A549 (cell line): ENCODE data around the gene ZMAT3. TPM values are rescaled to one million over a fixed set of nuclear protein-coding genes. Genes with fewer than 3 reads are reported as not detected.
A peak's percentile ranks its signal among the peaks of the same experiment; 100 is the strongest.
"Not testable (repeated sequence)": the region's sequence is repeated elsewhere in the genome, so short reads cannot be mapped to it uniquely, and the experiment has no call there.

Experiments used
- ATAC-seq, 2 experiments: fragments of 200-7000 bp in 1 of 2; fragments of >200 bp in 1 of 2; cut with Nextera tagmentation in 1 of 2; cut with Tn5 transposase in 1 of 2; 3 replicates each; pipeline versions ENCODE4 v1.8.0 to v1.9.1; 2018 to 2020; ENCODE audit warnings: mild to moderate bottlenecking in 1 of 2, moderate library complexity in 1 of 2
- CTCF ChIA-PET: fragments of 300-600 bp; sonication (Branson Sonifier 250); formaldehyde crosslinking; extraction: SDS; loops from one replicate; lab custom pipeline; 2021; ENCODE audit warnings: antibody characterized with exemption, inconsistent platforms; lab: Yijun Ruan, JAX
- POLR2A ChIA-PET: fragments of 350-600 bp; formaldehyde crosslinking; extraction: SDS; loops from one replicate; lab custom pipeline; 2021; ENCODE audit warnings: antibody characterized with exemption, inconsistent platforms; lab: Yijun Ruan, JAX
- DNase-seq, 2 experiments: peaks; one replicate each; pipeline versions ENCODE4 v3.0.0 to v3.0.0-alpha.2; 2011 to 2016; ENCODE audit warnings: low read depth in 1 of 2, low spot score in 1 of 2
- FAIRE-seq: peaks from 2 replicates; lab custom pipeline; 2011; peaks lifted over from hg19 to GRCh38; lab: Jason Lieb, UNC
- H3K27ac ChIP-seq, 2 experiments: fragments of >200 bp; sonication (Bioruptor Twin); formaldehyde crosslinking; 3 replicates each; pipeline ENCODE4 v1.5.1; 2016 to 2017
- H3K4me1 ChIP-seq: fragments of >200 bp; sonication (Bioruptor Twin); formaldehyde crosslinking; 3 replicates; pipeline ENCODE4 v1.6.1; 2016
- H3K4me2 ChIP-seq: fragments of >200 bp; sonication (Bioruptor Twin); formaldehyde crosslinking; 3 replicates; pipeline ENCODE4 v1.6.1; 2016
- H3K4me3 ChIP-seq: fragments of >200 bp; sonication (Bioruptor Twin); formaldehyde crosslinking; 3 replicates; pipeline ENCODE4 v1.5.1; 2016
- H3K9me3 ChIP-seq: fragments of >200 bp; sonication (Bioruptor Twin); formaldehyde crosslinking; 3 replicates; pipeline ENCODE4 v1.6.1; 2016
- BCL3 ChIP-seq: fragments of >200 bp; sonication (Bioruptor Twin); formaldehyde crosslinking; IDR thresholded peaks from 3 replicates; pipeline ENCODE4 v1.6.1; 2016
- CEBPB ChIP-seq, 2 experiments: fragments of >200 bp in 1 of 2; sonication (Bioruptor Twin) in 1 of 2; formaldehyde crosslinking in 1 of 2; IDR thresholded peaks; 2 replicates each; pipeline ENCODE4 v1.6.1; 2012 to 2016
- CTCF ChIP-seq: fragments of >200 bp; sonication (Bioruptor Twin); formaldehyde crosslinking; IDR thresholded peaks from 3 replicates; pipeline ENCODE4 v1.5.1; 2016
- FOXS1 ChIP-seq: fragments of 250-450 bp; sonication (Bioruptor Pico); IDR thresholded peaks from 2 replicates; pipeline ENCODE4 v1.5.0; 2020; ENCODE audit warnings: mild to moderate bottlenecking, moderate library complexity
- HMGXB4 ChIP-seq: fragments of 250-450 bp; sonication (Bioruptor Pico); IDR thresholded peaks from 2 replicates; pipeline ENCODE4 v1.5.0; 2021; ENCODE audit warnings: mild to moderate bottlenecking, moderate library complexity, borderline replicate concordance
- HOXA7 ChIP-seq: fragments of 250-450 bp; sonication (Bioruptor Pico); IDR thresholded peaks from 2 replicates; pipeline ENCODE4 v1.5.0; 2020; ENCODE audit warnings: mild to moderate bottlenecking, moderate library complexity
- JUN ChIP-seq, 2 experiments: fragments of >200 bp; sonication (Bioruptor Twin); formaldehyde crosslinking; IDR thresholded peaks; 2 replicates in 1 of 2; 3 replicates in 1 of 2; pipeline ENCODE4 v1.6.1; 2016 to 2017
- JUNB ChIP-seq: fragments of >200 bp; sonication (Bioruptor Twin); formaldehyde crosslinking; IDR thresholded peaks from 2 replicates; pipeline ENCODE4 v1.6.1; 2016
- KDM1A ChIP-seq: fragments of 200-600 bp; sonication (generic); IDR thresholded peaks from 2 replicates; pipeline ENCODE4 v1.6.1; 2016; ENCODE audit warnings: low read depth, mild to moderate bottlenecking
- KDM5A ChIP-seq: fragments of 200-600 bp; sonication (generic); IDR thresholded peaks from 2 replicates; pipeline ENCODE4 v1.6.1; 2016; ENCODE audit warnings: antibody characterized with exemption, mild to moderate bottlenecking
- MAFK ChIP-seq: fragments of 450-650 bp; IDR thresholded peaks from 2 replicates; pipeline ENCODE4 v1.6.1; 2014; ENCODE audit not compliant: partially characterized antibody
- NPAS2 ChIP-seq: fragments of 250-450 bp; sonication (Bioruptor Pico); IDR thresholded peaks from 2 replicates; pipeline ENCODE4 v1.8.0; 2022; ENCODE audit warnings: mild to moderate bottlenecking, moderate library complexity, borderline replicate concordance
- NR3C1 ChIP-seq: fragments of >200 bp; sonication (Bioruptor Twin); formaldehyde crosslinking; IDR thresholded peaks from 3 replicates; pipeline ENCODE4 v1.6.1; 2017
- RAD21 ChIP-seq, 2 experiments: fragments of >200 bp in 1 of 2; sonication (Bioruptor Twin) in 1 of 2; formaldehyde crosslinking in 1 of 2; IDR thresholded peaks in 1 of 2; conservative IDR thresholded peaks in 1 of 2; 2 replicates in 1 of 2; 3 replicates in 1 of 2; pipeline ENCODE4 v1.6.1; 2012 to 2018; ENCODE audit warnings: inconsistent platforms in 1 of 2
- ZFP36 ChIP-seq: fragments of 450-650 bp; IDR thresholded peaks from 2 replicates; pipeline ENCODE4 v1.6.1; 2014; ENCODE audit warnings: borderline replicate concordance; ENCODE audit not compliant: partially characterized antibody
- WGBS: methylation state at CpG from one replicate; pipeline ENCODE4 v1.1.6; 2017; ENCODE audit errors: missing lambda C conversion rate; 5-methylcytosine and 5-hydroxymethylcytosine counted together
- polyA plus RNA-seq, 4 experiments: library from polyadenylated mRNA; depleted of rRNA in 3 of 4; stranded (reverse); fragments of >200 nt; fragmentation: RNase III in 1 of 4; extraction: RNeasy Plus Mini Kit Qiagen cat#74134 plus additional on column Dnase treatment in 1 of 4; gene quantifications; 2 replicates in 3 of 4; 3 replicates in 1 of 4; pipeline ENCODE4 v1.2.3, GENCODE V29; 2011 to 2017
- TF ChIP-seq, protein P1 (sequence below): fragments of >200 bp; sonication (Bioruptor Twin); formaldehyde crosslinking; IDR thresholded peaks from 2 replicates; pipeline ENCODE4 v1.6.1; 2016
- TF ChIP-seq, protein P2 (sequence below): fragments of 450-650 bp; IDR thresholded peaks from 2 replicates; pipeline ENCODE4 v1.6.1; 2014; ENCODE audit warnings: antibody characterized with exemption

The ZMAT3 gene
- polyA plus RNA-seq, 2 of the 4 experiments (the other 2 are of a cell fraction) = 5.7 to 12.2 TPM

- H3K4me3 ChIP-seq = no peak overlapping the region
- no peak for ATAC-seq
- H3K4me2 ChIP-seq = no peak overlapping the region
- FAIRE-seq = no peak
- TF ChIP-seq JUN (IDR thresholded peaks at IDR 0.05) (no peak), JUNB (no peak), ZFP36 (no peak), HMGXB4 (no peak), CTCF (no peak), RAD21 (conservative IDR thresholded peaks at IDR 0.05 in 1 of 2, IDR thresholded peaks at IDR 0.05 in 1 of 2) (no peak), KDM1A (no peak), NPAS2 (CRISPR knock-in tag) (no peak), CEBPB (IDR thresholded peaks at IDR 0.05) (no peak), FOXS1 (CRISPR knock-in tag) (no peak), KDM5A (no peak), NR3C1 (no peak), MAFK (no peak), BCL3 (no peak), HOXA7 (no peak)
- TF ChIP-seq, protein P1, sequence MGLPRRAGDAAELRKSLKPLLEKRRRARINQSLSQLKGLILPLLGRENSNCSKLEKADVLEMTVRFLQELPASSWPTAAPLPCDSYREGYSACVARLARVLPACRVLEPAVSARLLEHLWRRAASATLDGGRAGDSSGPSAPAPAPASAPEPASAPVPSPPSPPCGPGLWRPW = no peak
- H3K9me3 ChIP-seq = no peaks in the 10 kb centered on the region
- ChIA-PET CTCF (interaction anchor here (0.6 to 1.5 kb wide), 2 partner anchors 252 to 257 kb away, joined by 3 read pairs; no protein-coding TSS in a partner anchor), POLR2A (interaction anchor here (0.6 kb wide), 1 partner anchor 13 kb away, joined by 3 read pairs; no protein-coding TSS in a partner anchor)
- H3K4me1 ChIP-seq = no peaks in the 10 kb centered on the region
- DNase-seq = peak in 1 of 2 experiments; percentile 10
- WGBS = 80% methylated on average over 6 of the region's 6 CpGs
- no peak overlapping the region for H3K27ac ChIP-seq
Observed at GRCh38 chr3:179063945-179064560, 7.6 kb downstream of the ZMAT3 start.

- FAIRE-seq = no peak
- H3K4me2 ChIP-seq = no peak overlapping the region
Observed at GRCh38 chr3:179056326-179056725, 15.3 kb downstream of the ZMAT3 start.

GRCh38 chr3:179054565-179054964, 17.0 kb downstream of the ZMAT3 start:
- POLR2A ChIA-PET, FAIRE-seq, H3K27ac ChIP-seq, H3K4me3 ChIP-seq, H3K4me1 ChIP-seq, DNase-seq, ATAC-seq, H3K9me3 ChIP-seq, H3K4me2 ChIP-seq: not testable (repeated sequence)
- CTCF ChIA-PET = interaction anchor here (1.7 kb wide), 1 partner anchor 15 kb away, joined by 5 read pairs; no protein-coding TSS in a partner anchor
- WGBS = 97% methylated on average over 10 of the region's 13 CpGs

More at GRCh38 chr3:179056326-179056725, 15.3 kb downstream of the ZMAT3 start:
- ChIA-PET POLR2A (no interaction called here), CTCF (no interaction called here)
- no peaks in the 10 kb centered on the region for H3K4me1 ChIP-seq
- TF ChIP-seq HOXA7 (no peak), FOXS1 (CRISPR knock-in tag) (no peak), KDM5A (no peak)
- TF ChIP-seq, protein P2, sequence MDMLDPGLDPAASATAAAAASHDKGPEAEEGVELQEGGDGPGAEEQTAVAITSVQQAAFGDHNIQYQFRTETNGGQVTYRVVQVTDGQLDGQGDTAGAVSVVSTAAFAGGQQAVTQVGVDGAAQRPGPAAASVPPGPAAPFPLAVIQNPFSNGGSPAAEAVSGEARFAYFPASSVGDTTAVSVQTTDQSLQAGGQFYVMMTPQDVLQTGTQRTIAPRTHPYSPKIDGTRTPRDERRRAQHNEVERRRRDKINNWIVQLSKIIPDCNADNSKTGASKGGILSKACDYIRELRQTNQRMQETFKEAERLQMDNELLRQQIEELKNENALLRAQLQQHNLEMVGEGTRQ = no peak
- ATAC-seq (no peak), DNase-seq (no peak)
- no peak overlapping the region for H3K27ac ChIP-seq
- H3K9me3 ChIP-seq = no peaks in the 10 kb centered on the region
- H3K4me3 ChIP-seq = no peak overlapping the region
- 92% methylated on average over 8 of the region's 8 CpGs for WGBS
